Skin epidermis (tissue), 12 donors: ENCODE data around the gene ZCCHC24.

Source experiments
- H3K27ac ChIP-seq, 21 experiments: fragments of 200-600 bp; sonication (generic) in 11 of 21; one replicate each; pipeline ENCODE4 v1.5.0; 2020; ENCODE audit warnings: mild to moderate bottlenecking in 3 of 21, inconsistent platforms in 2 of 21, moderate library complexity in 2 of 21
- H3K4me3 ChIP-seq, 7 experiments: fragments of 200-600 bp; sonication (generic) in 2 of 7; one replicate each; pipeline ENCODE4 v1.5.0; 2020; ENCODE audit warnings: inconsistent platforms in 2 of 7, mild to moderate bottlenecking in 2 of 7, moderate library complexity in 1 of 7

Gene ZCCHC24

GRCh38 chr10:79445161-79445976 is at the start of gene ZCCHC24:
TSS of gene ZCCHC24 (minus strand) at chr10:79445624. CDS start at chr10:79445440, 184 bp downstream.
- peak within 1 kb of the TSS; percentile 64 to 94 (median 86) for H3K27ac ChIP-seq
- peak within 1 kb of the TSS; percentile 51 to 87 (median 77) for H3K4me3 ChIP-seq

GRCh38 chr10:79493806-79494205 is 48.4 kb upstream of the ZCCHC24 start:
- Histone ChIP-seq H3K4me3 (no peak overlapping the region), H3K27ac (no peak overlapping the region)

- Histone ChIP-seq H3K27ac (no peak overlapping the region), H3K4me3 (no peak overlapping the region)
These were observed 47.4 kb upstream of the ZCCHC24 start for GRCh38 chr10:79492839-79493238.

- no peak overlapping the region for H3K27ac ChIP-seq
- H3K4me3 ChIP-seq, result no peak overlapping the region
These were observed 46.8 kb upstream of the ZCCHC24 start for GRCh38 chr10:79492256-79492655.

GRCh38 chr10:79491143-79491835 is 45.9 kb upstream of the ZCCHC24 start:
- no peak overlapping the region for H3K4me3 ChIP-seq
- no peak overlapping the region for H3K27ac ChIP-seq

GRCh38 chr10:79490400-79491142 is 45.1 kb upstream of the ZCCHC24 start:
- Histone ChIP-seq H3K27ac (peak overlapping the region in 5 of 21 experiments; percentile 13 to 52 (median 25)), H3K4me3 (no peak overlapping the region)

GRCh38 chr10:79488870-79489269 is 43.4 kb upstream of the ZCCHC24 start:
- H3K27ac ChIP-seq, result peak overlapping the region in 12 of 21 experiments; percentile 48 to 84 (median 64)

GRCh38 chr10:79488336-79488735 is 42.9 kb upstream of the ZCCHC24 start:
- peak overlapping the region in 17 of 21 experiments; percentile 49 to 84 (median 68) for H3K27ac ChIP-seq
- H3K4me3 ChIP-seq, result no peak overlapping the region

More at GRCh38 chr10:79488870-79489269, 43.4 kb upstream of the ZCCHC24 start:
- H3K4me3 ChIP-seq, result no peak overlapping the region

GRCh38 chr10:79487296-79488194 is 42.1 kb upstream of the ZCCHC24 start:
- H3K4me3 ChIP-seq, result no peak overlapping the region
- H3K27ac ChIP-seq, result peak overlapping the region in 19 of 21 experiments; percentile 47 to 84 (median 64)

GRCh38 chr10:79484476-79484875 is 39.1 kb upstream of the ZCCHC24 start:
- peak overlapping the region in 7 of 21 experiments; percentile 18 to 82 (median 49) for H3K27ac ChIP-seq

GRCh38 chr10:79483948-79484347 is 38.5 kb upstream of the ZCCHC24 start:
- H3K27ac ChIP-seq, result peak overlapping the region in 14 of 21 experiments; percentile 18 to 83 (median 60)
- no peak overlapping the region for H3K4me3 ChIP-seq

More at GRCh38 chr10:79484476-79484875, 39.1 kb upstream of the ZCCHC24 start:
- no peak overlapping the region for H3K4me3 ChIP-seq

GRCh38 chr10:79483299-79483698 is 37.9 kb upstream of the ZCCHC24 start:
- H3K27ac ChIP-seq, result peak overlapping the region in 17 of 21 experiments; percentile 18 to 83 (median 49)
- no peak overlapping the region for H3K4me3 ChIP-seq

GRCh38 chr10:79482741-79483140 is 37.3 kb upstream of the ZCCHC24 start:
- peak overlapping the region in 12 of 21 experiments; percentile 4 to 82 (median 38) for H3K27ac ChIP-seq
- no peak overlapping the region for H3K4me3 ChIP-seq

- H3K27ac ChIP-seq, result peak overlapping the region in 10 of 21 experiments; percentile 8 to 82 (median 48)
These were observed 36.9 kb upstream of the ZCCHC24 start for GRCh38 chr10:79482304-79482703.

GRCh38 chr10:79479283-79479909 is 34.0 kb upstream of the ZCCHC24 start:
- H3K27ac ChIP-seq, result no peak overlapping the region

More at GRCh38 chr10:79482304-79482703, 36.9 kb upstream of the ZCCHC24 start:
- H3K4me3 ChIP-seq, result no peak overlapping the region

GRCh38 chr10:79477456-79477855 is 32.0 kb upstream of the ZCCHC24 start:
- no peak overlapping the region for H3K27ac ChIP-seq
- H3K4me3 ChIP-seq, result no peak overlapping the region

More at GRCh38 chr10:79479283-79479909, 34.0 kb upstream of the ZCCHC24 start:
- no peak overlapping the region for H3K4me3 ChIP-seq

GRCh38 chr10:79476645-79477044 is 31.2 kb upstream of the ZCCHC24 start:
- no peak overlapping the region for H3K4me3 ChIP-seq
- no peak overlapping the region for H3K27ac ChIP-seq

GRCh38 chr10:79475877-79476276 is 30.5 kb upstream of the ZCCHC24 start:
- H3K27ac ChIP-seq, result no peak overlapping the region
- H3K4me3 ChIP-seq, result no peak overlapping the region
